Activated B cell treated with CpG ODN at 0.5 μM for 24 hours (primary cell): ENCODE measurements around the gene RAB11FIP3. TPM values are rescaled to one million over a fixed set of nuclear protein-coding genes. Genes with fewer than 3 reads are reported as not detected.

ENCODE experiments used
- ATAC-seq: fragments of 200-7000 bp; cut with Tn5 transposase; one replicate; pipeline ENCODE4 v1.10.0; 2021; ENCODE audit warnings: low read depth, mild to moderate bottlenecking, moderate library complexity
- CTCF ChIA-PET: fragments of 350-600 bp; sonication (Branson Sonifier 250); formaldehyde crosslinking; loops from one replicate; lab custom pipeline; 2021; ENCODE audit warnings: antibody characterized with exemption; lab: Charles Lee
- POLR2A ChIA-PET: fragments of 350-600 bp; sonication (Branson Sonifier 250); formaldehyde crosslinking; loops from one replicate; lab custom pipeline; 2021; ENCODE audit warnings: antibody characterized with exemption; lab: Charles Lee
- DNase-seq: peaks from one replicate; pipeline ENCODE4 v3.0.0; 2022
- H3K27ac Mint-ChIP-seq: one replicate; pipeline ENCODE4 v1.8.0; 2020; ENCODE audit warnings: mixed read lengths
- H3K27me3 Mint-ChIP-seq: one replicate; pipeline ENCODE4 v1.8.0; 2021; ENCODE audit warnings: mixed read lengths
- H3K36me3 Mint-ChIP-seq: one replicate; pipeline ENCODE4 v1.8.0; 2021; ENCODE audit warnings: low read depth, mixed read lengths
- H3K4me1 Mint-ChIP-seq: one replicate; pipeline ENCODE4 v1.8.0; 2021; ENCODE audit warnings: mixed read lengths
- H3K4me3 Mint-ChIP-seq: one replicate; pipeline ENCODE4 v1.8.0; 2020; ENCODE audit warnings: mild to moderate bottlenecking, mixed read lengths
- H3K9me3 Mint-ChIP-seq: one replicate; pipeline ENCODE4 v1.8.0; 2020; ENCODE audit warnings: mixed read lengths
- intact Hi-C: fragments of 100-400 bp; cut with micrococcal nuclease; formaldehyde crosslinking; loops from one replicate; pipeline ENCODE4 v1.15.1; 2024
- total RNA-seq: library from RNA; stranded (reverse); gene quantifications from 2 replicates; pipeline ENCODE4 v1.2.3, GENCODE V29; 2022
- TF ChIP-seq, protein P1 (sequence below): fragments of 200-600 bp; IDR thresholded peaks from one replicate; pipeline ENCODE4 v1.8.0; 2022; ENCODE audit warnings: antibody characterized with exemption, mild to moderate bottlenecking

The RAB11FIP3 gene
- total RNA-seq, 1 donor from 2014 or later = 35.4 TPM

DNA sequence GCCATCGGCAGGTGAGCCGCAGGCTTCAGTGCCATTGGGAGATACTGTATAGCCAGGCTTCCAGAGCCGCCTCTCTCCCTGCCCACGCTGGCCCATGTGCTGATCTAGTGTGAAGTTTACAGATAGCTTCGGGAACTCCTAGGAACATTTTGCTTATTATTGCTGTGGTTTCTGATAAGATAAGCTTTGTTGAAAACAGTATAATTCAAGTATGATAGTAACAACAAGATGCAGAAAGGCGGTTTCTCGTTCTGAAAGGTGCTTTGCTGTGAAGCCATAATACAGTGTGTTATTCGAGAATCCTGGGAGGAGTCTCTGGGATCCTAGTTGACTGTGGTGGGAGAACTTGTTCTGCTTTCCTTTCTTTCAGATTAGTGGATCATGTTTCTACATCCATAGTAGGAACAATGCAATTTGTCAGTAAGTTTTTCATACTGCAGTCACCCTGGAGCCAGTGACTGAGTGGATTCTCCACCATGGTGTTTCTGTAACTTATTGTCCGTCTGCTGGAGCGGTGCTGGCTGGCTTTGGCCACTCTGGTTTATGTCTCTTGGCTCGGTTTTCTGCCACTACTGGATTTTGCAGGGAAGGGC is 31.5 kb downstream of the RAB11FIP3 start:
- ATAC-seq (no peak), DNase-seq (no peak)
- Mint-ChIP-seq H3K4me1 (no peaks in the 10 kb centered on the region), H3K27me3 (no peaks in the 10 kb centered on the region), H3K4me3 (no peak overlapping the region), H3K27ac (no peak overlapping the region), H3K36me3 (peaks cover 13% of the 10 kb centered on the region), H3K9me3 (no peaks in the 10 kb centered on the region)
- TF ChIP-seq, protein P1, sequence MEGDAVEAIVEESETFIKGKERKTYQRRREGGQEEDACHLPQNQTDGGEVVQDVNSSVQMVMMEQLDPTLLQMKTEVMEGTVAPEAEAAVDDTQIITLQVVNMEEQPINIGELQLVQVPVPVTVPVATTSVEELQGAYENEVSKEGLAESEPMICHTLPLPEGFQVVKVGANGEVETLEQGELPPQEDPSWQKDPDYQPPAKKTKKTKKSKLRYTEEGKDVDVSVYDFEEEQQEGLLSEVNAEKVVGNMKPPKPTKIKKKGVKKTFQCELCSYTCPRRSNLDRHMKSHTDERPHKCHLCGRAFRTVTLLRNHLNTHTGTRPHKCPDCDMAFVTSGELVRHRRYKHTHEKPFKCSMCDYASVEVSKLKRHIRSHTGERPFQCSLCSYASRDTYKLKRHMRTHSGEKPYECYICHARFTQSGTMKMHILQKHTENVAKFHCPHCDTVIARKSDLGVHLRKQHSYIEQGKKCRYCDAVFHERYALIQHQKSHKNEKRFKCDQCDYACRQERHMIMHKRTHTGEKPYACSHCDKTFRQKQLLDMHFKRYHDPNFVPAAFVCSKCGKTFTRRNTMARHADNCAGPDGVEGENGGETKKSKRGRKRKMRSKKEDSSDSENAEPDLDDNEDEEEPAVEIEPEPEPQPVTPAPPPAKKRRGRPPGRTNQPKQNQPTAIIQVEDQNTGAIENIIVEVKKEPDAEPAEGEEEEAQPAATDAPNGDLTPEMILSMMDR = no peak
- intact Hi-C loops = no loop called here
- ChIA-PET POLR2A (interaction anchor here (0.6 kb wide), 1 partner anchor 87 kb away, joined by 3 read pairs; the partner anchor contains the start of gene MRPL28), CTCF (no interaction called here)

DNA sequence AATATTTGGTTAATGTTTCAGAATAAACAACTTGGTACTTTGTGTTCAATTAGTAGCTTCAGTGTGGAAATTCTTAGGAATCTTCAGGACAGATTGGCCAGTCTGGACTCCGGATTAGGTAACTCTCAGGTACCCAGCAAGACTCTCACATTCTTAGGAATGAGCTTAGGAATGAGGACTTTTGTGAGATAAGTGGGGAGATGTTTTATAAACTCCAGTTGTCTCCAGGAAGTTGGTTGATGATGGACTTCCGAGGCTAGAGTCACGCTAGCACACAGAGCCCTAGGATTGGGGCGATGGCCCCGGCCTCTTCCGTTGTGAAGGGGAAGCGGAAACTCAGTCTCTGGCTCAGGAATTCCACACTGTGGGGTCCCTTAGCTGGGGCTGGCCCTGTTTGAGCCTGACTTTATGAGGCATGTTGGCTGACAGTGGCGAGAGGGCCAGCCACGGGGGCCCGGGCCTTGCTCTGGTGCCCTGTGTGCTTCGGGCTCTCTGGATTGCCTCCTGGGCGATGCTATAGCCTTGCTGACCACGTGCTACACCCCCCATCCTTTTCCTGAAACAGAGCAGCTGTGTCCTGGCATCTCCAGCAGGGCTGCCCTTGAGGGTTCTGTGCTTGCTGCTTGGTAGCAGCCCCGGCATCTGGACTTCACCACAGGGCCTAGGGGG is 32.4 kb downstream of the RAB11FIP3 start:
- H3K4me1 Mint-ChIP-seq = no peaks in the 10 kb centered on the region
- TF ChIP-seq, protein P1 = no peak
- H3K27me3 Mint-ChIP-seq = no peaks in the 10 kb centered on the region
- H3K36me3 Mint-ChIP-seq = peaks cover 16% of the 10 kb centered on the region
- no peaks in the 10 kb centered on the region for H3K9me3 Mint-ChIP-seq
- DNase-seq (no peak), ATAC-seq (no peak)
- H3K4me3 Mint-ChIP-seq = no peak overlapping the region
- ChIA-PET CTCF (no interaction called here), POLR2A (no interaction called here)
- H3K27ac Mint-ChIP-seq = no peak overlapping the region
- intact Hi-C loops = no loop called here

DNA sequence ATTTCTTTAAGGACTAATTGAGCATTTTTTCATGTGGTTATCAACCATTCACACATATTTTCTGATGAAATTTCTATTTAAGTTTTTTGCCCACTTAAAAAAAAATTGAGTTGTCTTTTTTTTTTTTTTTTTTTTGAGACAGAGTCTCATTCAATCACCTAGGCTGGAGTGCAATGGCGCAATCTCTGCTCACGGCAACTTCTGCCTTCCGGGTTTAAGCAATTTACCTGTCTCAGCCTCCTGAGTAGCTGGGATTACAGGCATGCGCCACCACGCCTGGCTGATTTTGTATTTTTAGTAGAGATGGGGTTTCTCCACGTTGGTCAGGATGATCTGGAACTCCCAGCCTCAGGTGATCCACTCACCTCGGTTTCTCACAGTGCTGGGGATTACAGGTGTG is 34.3 kb downstream of the RAB11FIP3 start:
- POLR2A ChIA-PET = interaction anchor here (0.7 kb wide), 1 partner anchor 177 kb away, joined by 8 read pairs; no protein-coding TSS in a partner anchor
- H3K4me1 Mint-ChIP-seq = no peaks in the 10 kb centered on the region
- TF ChIP-seq, protein P1 = no peak
- intact Hi-C loops = no loop called here
- peaks cover 24% of the 10 kb centered on the region for H3K36me3 Mint-ChIP-seq
- no peak overlapping the region for H3K27ac Mint-ChIP-seq
- H3K9me3 Mint-ChIP-seq = no peaks in the 10 kb centered on the region
- ATAC-seq (no peak), DNase-seq (no peak)
- H3K4me3 Mint-ChIP-seq = no peak overlapping the region
- no peaks in the 10 kb centered on the region for H3K27me3 Mint-ChIP-seq
- CTCF ChIA-PET = no interaction called here

DNA sequence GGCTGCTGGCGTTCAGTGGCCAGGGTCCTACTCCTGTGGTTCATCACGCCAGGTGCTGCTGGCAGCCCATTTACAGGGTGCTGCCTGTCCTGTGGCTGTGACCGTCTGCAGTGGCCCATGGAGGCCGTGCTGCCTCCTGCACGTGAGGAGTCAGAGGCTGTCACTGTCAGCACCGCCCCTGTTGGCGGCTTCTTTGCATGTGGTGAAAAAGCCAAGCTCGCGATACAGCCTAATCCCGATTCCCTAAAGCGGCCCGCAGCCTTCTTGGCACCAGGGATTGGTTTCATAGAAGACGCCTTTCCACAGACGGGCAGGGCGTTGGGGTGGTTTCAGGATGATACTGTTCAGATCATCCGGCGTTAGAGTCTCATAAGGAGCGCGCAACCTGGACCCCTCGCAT is 35.3 kb downstream of the RAB11FIP3 start:
- Mint-ChIP-seq H3K27me3 (no peaks in the 10 kb centered on the region), H3K9me3 (no peaks in the 10 kb centered on the region), H3K27ac (no peak overlapping the region), H3K36me3 (peaks cover 27% of the 10 kb centered on the region), H3K4me3 (no peak overlapping the region), H3K4me1 (no peaks in the 10 kb centered on the region)
- ATAC-seq (no peak), DNase-seq (no peak)
- ChIA-PET POLR2A (no interaction called here), CTCF (no interaction called here)
- intact Hi-C loops = no loop called here
- TF ChIP-seq, protein P1 = no peak

DNA sequence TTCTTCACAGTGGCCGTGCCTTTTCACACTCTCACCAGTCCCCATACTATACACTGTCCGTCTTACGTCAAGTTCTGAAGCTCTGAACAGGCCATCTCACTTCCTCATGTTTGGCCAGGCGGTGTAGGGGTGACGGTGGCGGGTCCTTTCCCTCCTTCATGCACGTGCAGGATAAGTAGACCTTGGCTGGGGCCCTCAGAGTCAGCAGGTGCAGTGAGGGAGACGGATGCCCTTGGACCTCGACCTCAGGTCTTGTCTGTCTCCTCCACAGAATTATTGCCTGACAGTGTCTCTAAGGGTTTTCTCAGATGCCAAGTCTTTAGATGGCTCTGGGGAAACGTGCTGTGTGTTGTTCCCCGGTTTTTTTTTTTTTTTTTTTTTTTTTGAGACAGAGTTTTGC is 37.6 kb downstream of the RAB11FIP3 start:
- CTCF ChIA-PET = no interaction called here

More for the DNA sequence above, 37.6 kb downstream of the RAB11FIP3 start:
- Mint-ChIP-seq H3K4me1 (no peaks in the 10 kb centered on the region), H3K36me3 (peaks cover 25% of the 10 kb centered on the region), H3K9me3 (no peaks in the 10 kb centered on the region), H3K4me3 (no peak overlapping the region), H3K27ac (no peak overlapping the region), H3K27me3 (no peaks in the 10 kb centered on the region)
- POLR2A ChIA-PET = interaction anchor here (0.5 kb wide), 1 partner anchor 38 kb away, joined by 3 read pairs; no protein-coding TSS in a partner anchor
- TF ChIP-seq, protein P1 = no peak
- intact Hi-C loops = no loop called here
- ATAC-seq = no peak
- DNase-seq = no peak
